Activated naive CD4-positive, alpha-beta T cell treated with anti-CD3 and anti-CD28 coated beads for 36 hours (primary cell): ENCODE data around the gene YTHDF2. TPM values are rescaled to one million over a fixed set of nuclear protein-coding genes. Genes with fewer than 3 reads are reported as not detected.
"Not testable (repeated sequence)": the region's sequence is repeated elsewhere in the genome, so short reads cannot be mapped to it uniquely, and the experiment has no call there.

Experiments
- CTCF ChIA-PET: fragments of 350-600 bp; sonication (Branson Sonifier 250); formaldehyde crosslinking; loops from one replicate; lab custom pipeline; 2021; ENCODE audit warnings: antibody characterized with exemption; lab: Charles Lee
- DNase-seq: peaks from one replicate; pipeline ENCODE4 v3.0.0-alpha.2; 2020
- H3K27ac Mint-ChIP-seq: one replicate; pipeline ENCODE4 v1.8.0; 2021; ENCODE audit warnings: mild to moderate bottlenecking, mixed read lengths
- H3K27me3 Mint-ChIP-seq: one replicate; pipeline ENCODE4 v1.8.0; 2021; ENCODE audit warnings: low read depth, mixed read lengths
- H3K36me3 Mint-ChIP-seq: one replicate; pipeline ENCODE4 v1.8.0; 2021; ENCODE audit warnings: low read depth, mixed read lengths
- H3K4me1 Mint-ChIP-seq: one replicate; pipeline ENCODE4 v1.8.0; 2021; ENCODE audit warnings: low read depth, mixed read lengths
- H3K4me3 Mint-ChIP-seq: one replicate; pipeline ENCODE4 v1.8.0; 2021; ENCODE audit warnings: mild to moderate bottlenecking, moderate library complexity, mixed read lengths
- H3K9me3 Mint-ChIP-seq: one replicate; pipeline ENCODE4 v1.8.0; 2021; ENCODE audit warnings: mixed read lengths
- intact Hi-C: fragments of 100-400 bp; cut with micrococcal nuclease; formaldehyde crosslinking; loops from one replicate; pipeline ENCODE4 v1.15.1; 2023
- total RNA-seq, 2 experiments: library from RNA; stranded (reverse); gene quantifications; one replicate each; pipeline ENCODE4 v1.2.3, GENCODE V29; 2021

YTHDF2 gene
- total RNA-seq, 2 experiments from 2014 or later = 64.9 to 66.1 TPM

DNA sequence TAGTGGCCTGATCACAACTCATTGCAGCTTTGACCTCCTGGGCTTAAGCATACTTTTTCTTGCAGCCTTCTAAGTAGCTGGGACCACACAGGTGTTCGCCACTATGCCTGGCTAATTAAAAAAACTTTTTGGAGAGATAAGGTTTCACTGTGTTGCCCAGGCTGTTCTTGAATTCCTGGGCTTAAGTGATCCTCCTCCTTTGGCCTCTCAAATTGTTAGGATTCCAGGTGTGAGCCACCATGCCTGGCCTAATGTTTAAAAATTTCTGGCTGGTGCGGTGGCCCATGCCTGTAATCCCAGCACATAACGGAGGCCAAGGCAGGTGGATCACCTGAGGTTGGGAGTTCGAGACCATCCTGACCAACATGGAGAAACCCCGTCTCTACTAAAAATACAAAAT is 24.4 kb downstream of the YTHDF2 start:
- CTCF ChIA-PET = no interaction called here
- Mint-ChIP-seq H3K36me3 (peaks cover 29% of the 10 kb centered on the region), H3K27me3 (no peaks in the 10 kb centered on the region), H3K9me3 (no peaks in the 10 kb centered on the region), H3K27ac (no peak overlapping the region), H3K4me1 (peaks cover 33% of the 10 kb centered on the region), H3K4me3 (no peak overlapping the region)
- intact Hi-C loops = no loop called here
- DNase-seq = no peak

DNA sequence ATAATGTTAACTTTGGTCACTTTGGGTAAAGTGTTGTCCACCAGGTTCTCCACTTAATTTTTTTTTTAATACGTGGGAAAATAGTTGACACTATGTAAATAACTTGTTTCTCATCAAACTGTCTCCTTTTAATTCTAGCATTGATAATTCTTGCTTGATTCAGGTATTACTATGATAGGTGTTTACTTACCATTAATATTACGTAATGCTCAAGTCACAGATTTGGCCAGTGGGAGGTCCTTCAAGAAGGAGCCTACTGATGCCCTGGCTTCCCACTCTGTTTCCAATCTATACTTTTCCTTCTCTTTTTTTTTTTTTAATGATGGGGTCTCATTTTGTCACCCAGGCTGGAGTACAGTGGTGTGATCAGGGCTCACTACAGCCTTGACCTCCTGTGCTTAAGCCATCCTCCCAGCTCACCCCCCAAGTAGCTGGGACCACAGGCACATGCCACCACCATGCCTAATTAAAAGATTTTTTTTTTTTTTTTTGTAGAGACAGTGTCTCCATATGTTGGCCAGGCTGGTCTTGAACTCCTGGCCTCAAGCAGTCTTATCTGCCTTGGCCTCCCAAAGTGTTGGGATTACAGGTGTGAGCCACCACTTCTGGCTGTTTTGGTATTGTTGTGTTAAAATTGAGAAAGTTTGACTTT is 29.9 kb downstream of the YTHDF2 start:
- intact Hi-C loops = no loop called here
- Mint-ChIP-seq H3K27me3 (no peaks in the 10 kb centered on the region), H3K4me3 (no peak overlapping the region), H3K9me3 (no peaks in the 10 kb centered on the region), H3K36me3 (peaks cover 25% of the 10 kb centered on the region), H3K27ac (no peak overlapping the region), H3K4me1 (peaks cover 13% of the 10 kb centered on the region)
- DNase-seq = no peak
- CTCF ChIA-PET = no interaction called here

GRCh38 chr1:28770601-28771165 is 33.9 kb downstream of the YTHDF2 start:
- H3K4me1 Mint-ChIP-seq = peaks cover 11% of the 10 kb centered on the region

DNA sequence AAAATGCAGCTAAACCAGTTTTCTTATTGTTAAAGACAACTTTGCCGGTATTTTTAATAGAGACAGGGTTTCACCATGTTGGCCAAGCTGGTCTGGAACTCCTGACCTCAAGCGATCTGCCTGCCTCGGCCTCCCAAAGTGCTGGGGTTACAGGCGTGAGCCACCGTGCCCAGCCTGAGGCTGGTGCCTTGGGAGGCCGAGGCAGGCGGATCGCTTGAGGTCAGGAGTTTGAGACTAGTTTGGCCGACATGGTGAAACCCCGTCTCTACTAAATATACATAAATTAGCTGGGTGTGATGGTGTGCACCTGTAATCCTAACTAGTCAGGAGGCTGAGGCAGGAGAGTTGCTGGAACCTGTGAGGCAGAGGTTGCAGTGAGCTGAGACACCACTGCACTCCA is 35.2 kb downstream of the YTHDF2 start:
- intact Hi-C loops, DNase-seq, H3K9me3 Mint-ChIP-seq, H3K4me3 Mint-ChIP-seq, H3K4me1 Mint-ChIP-seq, H3K27me3 Mint-ChIP-seq, H3K27ac Mint-ChIP-seq: not testable (repeated sequence)
- H3K36me3 Mint-ChIP-seq = peaks cover 16% of the 10 kb centered on the region
- CTCF ChIA-PET = interaction anchor here (0.7 to 1.7 kb wide), 4 partner anchors 11 to 105 kb away, joined by 3 to 4 read pairs (median 4); no protein-coding TSS in a partner anchor

More at GRCh38 chr1:28770601-28771165, 33.9 kb downstream of the YTHDF2 start:
- intact Hi-C loops = no loop called here
- DNase-seq = no peak
- H3K9me3 Mint-ChIP-seq = no peaks in the 10 kb centered on the region
- peaks cover 22% of the 10 kb centered on the region for H3K36me3 Mint-ChIP-seq
- H3K27me3 Mint-ChIP-seq = no peaks in the 10 kb centered on the region
- CTCF ChIA-PET = interaction anchor here (0.6 to 1.7 kb wide), 5 partner anchors 13 to 427 kb away, joined by 3 to 5 read pairs (median 4); no protein-coding TSS in a partner anchor
- no peak overlapping the region for H3K27ac Mint-ChIP-seq
- no peak overlapping the region for H3K4me3 Mint-ChIP-seq

GRCh38 chr1:28773105-28773504 is 36.4 kb downstream of the YTHDF2 start:
- Mint-ChIP-seq H3K27me3 (no peaks in the 10 kb centered on the region), H3K9me3 (no peaks in the 10 kb centered on the region), H3K4me3 (no peak overlapping the region), H3K4me1 (peaks cover 7% of the 10 kb centered on the region), H3K36me3 (peaks cover 15% of the 10 kb centered on the region), H3K27ac (no peak overlapping the region)
- no peak for DNase-seq
- CTCF ChIA-PET = no interaction called here
- intact Hi-C loops = no loop called here

DNA sequence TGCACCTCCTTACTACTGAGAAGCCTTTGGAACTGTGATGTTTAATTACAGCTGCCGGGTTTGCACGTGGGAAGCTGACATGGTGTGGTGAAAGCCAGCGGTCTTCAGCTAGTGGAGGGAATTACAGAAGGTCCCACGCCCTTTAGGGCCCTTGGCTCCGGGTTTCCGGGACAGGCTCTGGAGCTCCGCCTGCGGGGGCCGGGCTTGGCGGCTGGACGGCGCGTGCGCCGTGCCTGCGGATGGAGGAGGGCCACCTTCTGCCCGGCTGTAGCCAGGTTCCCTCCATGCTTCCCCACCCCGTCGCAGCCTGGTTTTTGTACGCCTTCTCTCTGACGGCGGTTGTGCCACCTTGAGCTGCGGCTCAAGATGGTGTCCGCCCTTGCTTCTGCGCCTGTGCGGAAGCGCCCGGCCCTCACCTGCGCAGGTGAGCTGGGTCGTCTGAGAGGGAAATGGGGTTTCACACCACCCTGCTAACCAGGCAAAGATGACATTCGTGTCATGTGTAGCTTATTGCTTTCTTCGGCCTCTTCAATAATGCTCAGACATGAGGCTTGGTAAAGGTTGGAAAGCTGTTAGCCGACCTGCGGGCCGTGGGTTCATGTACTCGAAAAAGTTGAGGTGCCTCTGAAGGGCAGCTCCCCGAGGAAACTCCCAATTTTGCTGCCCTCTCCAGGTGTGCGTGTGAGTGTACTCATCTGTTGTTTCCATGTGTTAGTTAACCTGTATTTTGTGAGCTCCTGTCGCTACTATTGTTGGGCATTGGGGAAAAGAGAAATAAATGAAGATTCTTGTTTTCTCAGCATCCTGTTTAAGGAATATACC is 38.6 kb downstream of the YTHDF2 start:
- H3K27me3 Mint-ChIP-seq = no peaks in the 10 kb centered on the region
- H3K4me1 Mint-ChIP-seq = peaks cover 7% of the 10 kb centered on the region
- CTCF ChIA-PET = interaction anchor here (0.5 to 2.9 kb wide), 14 partner anchors 10 to 425 kb away, joined by 3 to 20 read pairs (median 3); partner anchors contain the start of gene RNU11
- peak; percentile 72 for DNase-seq
- peak overlapping the region; percentile 69 for H3K27ac Mint-ChIP-seq
- peak overlapping the region; percentile 71 for H3K4me3 Mint-ChIP-seq
- H3K9me3 Mint-ChIP-seq = no peaks in the 10 kb centered on the region
- intact Hi-C loops = no loop called here
- H3K36me3 Mint-ChIP-seq = peaks cover 2% of the 10 kb centered on the region

GRCh38 chr1:28776341-28776740 is 39.6 kb downstream of the YTHDF2 start:
- Mint-ChIP-seq H3K27ac (no peak overlapping the region), H3K4me3 (peak overlapping the region; percentile 71), H3K27me3 (no peaks in the 10 kb centered on the region), H3K36me3 (peaks cover 2% of the 10 kb centered on the region), H3K9me3 (no peaks in the 10 kb centered on the region), H3K4me1 (peaks cover 7% of the 10 kb centered on the region)
- DNase-seq = no peak
- intact Hi-C loops = no loop called here
- CTCF ChIA-PET = interaction anchor here (1.2 to 2.9 kb wide), 4 partner anchors 9 to 421 kb away, joined by 3 to 20 read pairs (median 12); no protein-coding TSS in a partner anchor

GRCh38 chr1:28778021-28778420 is 41.3 kb downstream of the YTHDF2 start:
- no peaks in the 10 kb centered on the region for H3K27me3 Mint-ChIP-seq
- H3K27ac Mint-ChIP-seq = no peak overlapping the region
- H3K9me3 Mint-ChIP-seq = no peaks in the 10 kb centered on the region
- H3K4me3 Mint-ChIP-seq = no peak overlapping the region
- peaks cover 2% of the 10 kb centered on the region for H3K36me3 Mint-ChIP-seq
- peaks cover 7% of the 10 kb centered on the region for H3K4me1 Mint-ChIP-seq
- intact Hi-C loops = no loop called here
- DNase-seq = no peak
- CTCF ChIA-PET = interaction anchor here (1.1 kb wide), 1 partner anchor 99 kb away, joined by 3 read pairs; no protein-coding TSS in a partner anchor

- Mint-ChIP-seq H3K27ac (no peak overlapping the region), H3K4me3 (no peak overlapping the region), H3K27me3 (no peaks in the 10 kb centered on the region), H3K4me1 (peaks cover 2% of the 10 kb centered on the region), H3K9me3 (no peaks in the 10 kb centered on the region), H3K36me3 (peaks cover 1% of the 10 kb centered on the region)
- CTCF ChIA-PET = no interaction called here
- DNase-seq = no peak
- intact Hi-C loops = no loop called here
These were observed 43.1 kb downstream of the YTHDF2 start for GRCh38 chr1:28779751-28780408.

DNA sequence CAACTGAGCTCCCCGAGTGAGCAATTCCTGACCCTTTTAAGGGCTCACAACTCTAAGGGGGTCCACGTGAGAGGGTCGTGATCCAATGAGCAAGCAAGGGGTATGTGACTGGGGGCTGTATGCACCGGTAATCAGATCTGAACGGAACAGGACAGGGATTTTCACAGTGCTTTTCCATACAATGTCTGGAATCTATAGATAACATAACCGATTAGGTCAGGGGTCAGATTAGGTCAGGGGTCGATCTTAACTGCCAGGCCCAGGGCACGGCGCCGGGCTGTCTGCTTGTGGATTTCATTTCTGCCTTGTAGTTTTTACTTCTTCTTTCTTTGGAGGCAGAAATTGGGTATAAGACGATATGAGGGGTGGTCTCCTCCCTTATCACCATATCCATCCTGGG is 44.6 kb downstream of the YTHDF2 start:
- DNase-seq = no peak
- H3K27ac Mint-ChIP-seq = no peak overlapping the region
- intact Hi-C loops = no loop called here
- CTCF ChIA-PET = interaction anchor here (0.6 kb wide), 1 partner anchor 392 kb away, joined by 4 read pairs; no protein-coding TSS in a partner anchor
- H3K36me3 Mint-ChIP-seq = no peaks in the 10 kb centered on the region
- H3K4me1 Mint-ChIP-seq = peaks cover 3% of the 10 kb centered on the region
- H3K9me3 Mint-ChIP-seq = no peaks in the 10 kb centered on the region
- no peak overlapping the region for H3K4me3 Mint-ChIP-seq
- no peaks in the 10 kb centered on the region for H3K27me3 Mint-ChIP-seq

GRCh38 chr1:28782011-28782410 is 45.3 kb downstream of the YTHDF2 start:
- peaks cover 3% of the 10 kb centered on the region for H3K4me1 Mint-ChIP-seq
- H3K27ac Mint-ChIP-seq = no peak overlapping the region
- no peaks in the 10 kb centered on the region for H3K36me3 Mint-ChIP-seq
- intact Hi-C loops = no loop called here
- CTCF ChIA-PET = interaction anchor here (0.6 to 7.0 kb wide), 3 partner anchors 95 to 393 kb away, joined by 3 to 116 read pairs (median 4); no protein-coding TSS in a partner anchor
- DNase-seq = no peak
- no peak overlapping the region for H3K4me3 Mint-ChIP-seq
- H3K9me3 Mint-ChIP-seq = no peaks in the 10 kb centered on the region
- no peaks in the 10 kb centered on the region for H3K27me3 Mint-ChIP-seq

- CTCF ChIA-PET = interaction anchor here (0.7 to 7.0 kb wide), 3 partner anchors 12 to 93 kb away, joined by 4 to 116 read pairs (median 4); no protein-coding TSS in a partner anchor
- DNase-seq = no peak
- no peaks in the 10 kb centered on the region for H3K27me3 Mint-ChIP-seq
- H3K4me1 Mint-ChIP-seq = peaks cover 3% of the 10 kb centered on the region
- no peaks in the 10 kb centered on the region for H3K36me3 Mint-ChIP-seq
- no peaks in the 10 kb centered on the region for H3K9me3 Mint-ChIP-seq
- H3K4me3 Mint-ChIP-seq = no peak overlapping the region
- intact Hi-C loops = no loop called here
- H3K27ac Mint-ChIP-seq = no peak overlapping the region
These were observed 46.6 kb downstream of the YTHDF2 start for GRCh38 chr1:28783363-28783762.
